Endothelial cell of umbilical vein (primary cell): ENCODE results near the gene NME7.

ENCODE experiments used
- CTCF ChIP-seq, 2 donors: IDR thresholded peaks; 1 replicate in 1 of 2; 2 replicates in 1 of 2; pipeline ENCODE4 v1.5.1; 2011; ENCODE audit warnings: low read length in 2 of 2, mild to moderate bottlenecking in 2 of 2, moderate library complexity in 2 of 2, control low read depth in 1 of 2, inconsistent platforms in 1 of 2, low read depth in 1 of 2; ENCODE audit not compliant: insufficient read depth in 1 of 2; ENCODE audit errors: extremely low read depth in 1 of 2
- EZH2 ChIP-seq: IDR thresholded peaks from 2 replicates; pipeline ENCODE4 v1.6.1; 2012; ENCODE audit warnings: borderline replicate concordance, low read depth, mild to moderate bottlenecking, moderate library complexity, low read length, inconsistent platforms; ENCODE audit not compliant: severe bottlenecking
- POLR2A ChIP-seq: IDR thresholded peaks from 2 replicates; pipeline ENCODE4 v1.6.1; 2012; ENCODE audit warnings: low read depth, mild to moderate bottlenecking, control low read depth, low read length
- POLR2AphosphoS5 ChIP-seq: IDR thresholded peaks from 2 replicates; pipeline ENCODE4 v1.6.1; 2012; ENCODE audit warnings: low read depth, mild to moderate bottlenecking, control low read depth, low read length, moderate library complexity; ENCODE audit not compliant: insufficient read depth
- TF ChIP-seq, protein P1 (sequence below): IDR thresholded peaks from 2 replicates; pipeline ENCODE4 v1.6.1; 2011; ENCODE audit not compliant: insufficient read depth, insufficient read length

- no peak for TF ChIP-seq EZH2
- no peak for TF ChIP-seq CTCF (IDR thresholded peaks at IDR 0.05; ENCODE audit: extremely low read depth in 1 of 2, insufficient read depth in 1 of 2, low read depth in 1 of 2, low read length in 2 of 2)
- no peak for TF ChIP-seq POLR2A
- TF ChIP-seq, protein P1, sequence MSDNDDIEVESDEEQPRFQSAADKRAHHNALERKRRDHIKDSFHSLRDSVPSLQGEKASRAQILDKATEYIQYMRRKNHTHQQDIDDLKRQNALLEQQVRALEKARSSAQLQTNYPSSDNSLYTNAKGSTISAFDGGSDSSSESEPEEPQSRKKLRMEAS, result no peak
- TF ChIP-seq POLR2AphosphoS5, result no peak
Measured at GRCh38 chr1:169090900-169091311, 276.7 kb downstream of the NME7 start.
